PC-3 (cell line): Measurements from ENCODE around the gene CNOT6L. TPM values are rescaled to one million over a fixed set of nuclear protein-coding genes. Genes with fewer than 3 reads are reported as not detected.

Experiments
- ATAC-seq: fragments of 200-7000 bp; cut with Tn5 transposase; 2 replicates; pipeline ENCODE4 v1.9.1; 2020; ENCODE audit warnings: mild to moderate bottlenecking, moderate library complexity
- BruUV-seq: library from RNA; stranded (reverse); fragments of 400-500 nt; replicated peaks from 2 replicates; lab custom pipeline; 2021; lab: Mats Ljungman, UMichigan
- CTCF ChIA-PET: fragments of 300-600 bp; sonication (Branson Sonifier 250); formaldehyde crosslinking; loops from one replicate; lab custom pipeline; 2022; ENCODE audit warnings: antibody characterized with exemption; lab: Charles Lee
- POLR2A ChIA-PET: fragments of 300-600 bp; sonication (Branson Sonifier 250); formaldehyde crosslinking; loops from one replicate; lab custom pipeline; 2022; ENCODE audit warnings: antibody characterized with exemption; ENCODE audit not compliant: unreplicated experiment; lab: Charles Lee
- DNase-seq: peaks from one replicate; pipeline ENCODE4 v3.0.0-alpha.2; 2015
- H2AFZ ChIP-seq: fragments of 300-600 bp; sonication (generic); 2 replicates; pipeline ENCODE4 v1.6.0; 2016; ENCODE audit warnings: antibody characterized with exemption, low read length
- H3F3A ChIP-seq: fragments of 300-600 bp; sonication (generic); one replicate; pipeline ENCODE4 v1.6.0; 2017; ENCODE audit warnings: antibody characterized with exemption, low read length, control low read depth, mild to moderate bottlenecking; ENCODE audit not compliant: unreplicated experiment
- H3K27ac ChIP-seq: fragments of 300-600 bp; sonication (generic); 2 replicates; pipeline ENCODE4 v1.5.1; 2016; ENCODE audit warnings: mild to moderate bottlenecking, low read length
- H3K27me3 ChIP-seq: fragments of 300-600 bp; sonication (generic); 2 replicates; pipeline ENCODE4 v1.6.1; 2016; ENCODE audit warnings: low read length, mixed read lengths
- H3K36me3 ChIP-seq: fragments of 300-600 bp; sonication (generic); 2 replicates; pipeline ENCODE4 v1.6.1; 2016; ENCODE audit warnings: low read depth, mixed run types, low read length, mixed read lengths
- H3K4me1 ChIP-seq: fragments of 300-600 bp; sonication (generic); 2 replicates; pipeline ENCODE4 v1.5.1; 2016; ENCODE audit warnings: low read length; ENCODE audit not compliant: insufficient read depth
- H3K4me2 ChIP-seq: fragments of 300-600 bp; sonication (generic); 2 replicates; pipeline ENCODE4 v1.6.0; 2016; ENCODE audit warnings: low read length
- H3K4me3 ChIP-seq: fragments of 300-600 bp; sonication (generic); 2 replicates; pipeline ENCODE4 v1.5.1; 2016; ENCODE audit warnings: mild to moderate bottlenecking, low read length, mixed read lengths
- H3K79me2 ChIP-seq: fragments of 300-600 bp; sonication (generic); 2 replicates; pipeline ENCODE4 v1.6.1; 2017; ENCODE audit warnings: low read length, mixed read lengths
- H3K9ac ChIP-seq: fragments of 300-600 bp; sonication (generic); 2 replicates; pipeline ENCODE4 v1.6.0; 2016; ENCODE audit warnings: mild to moderate bottlenecking, low read length
- H3K9me2 ChIP-seq: fragments of 300-600 bp; sonication (generic); replicated peaks from 2 replicates; pipeline ENCODE4 v1.6.1; 2016; ENCODE audit warnings: mixed run types, low read length, mixed read lengths
- H3K9me3 ChIP-seq: fragments of 300-600 bp; sonication (generic); 2 replicates; pipeline ENCODE4 v1.6.1; 2016; ENCODE audit warnings: low read length, mixed read lengths
- H4K20me1 ChIP-seq: fragments of 300-600 bp; sonication (generic); 2 replicates; pipeline ENCODE4 v1.6.1; 2016; ENCODE audit warnings: low read length, mixed read lengths
- EZH2 ChIP-seq: fragments of 300-600 bp; sonication (generic); IDR thresholded peaks from one replicate; pipeline ENCODE4 v1.6.1; 2017; ENCODE audit warnings: antibody characterized with exemption, mild to moderate bottlenecking, low read length; ENCODE audit not compliant: unreplicated experiment
- EZH2phosphoT487 ChIP-seq: fragments of 300-600 bp; sonication (generic); IDR thresholded peaks from 2 replicates; pipeline ENCODE4 v1.6.1; 2018; ENCODE audit warnings: mild to moderate bottlenecking, antibody characterized with exemption, low read length, borderline replicate concordance
- intact Hi-C: fragments of 100-400 bp; cut with micrococcal nuclease; formaldehyde crosslinking; loops from 2 replicates; pipeline ENCODE4 v1.9.0; 2023
- total RNA-seq: library from RNA; depleted of rRNA; stranded (reverse); fragments of >200 nt; gene quantifications from 2 replicates; pipeline ENCODE4 v1.2.3, GENCODE V29; 2014
- TF ChIP-seq, protein P1 (sequence below): fragments of 300-600 bp; sonication (generic); conservative IDR thresholded peaks from 2 replicates; pipeline ENCODE4 v1.5.1; 2017; ENCODE audit warnings: antibody characterized with exemption, low read depth, mild to moderate bottlenecking, low read length

Gene CNOT6L
- total RNA-seq, 1 experiment from 2014 or later, result 2.6 TPM

DNA sequence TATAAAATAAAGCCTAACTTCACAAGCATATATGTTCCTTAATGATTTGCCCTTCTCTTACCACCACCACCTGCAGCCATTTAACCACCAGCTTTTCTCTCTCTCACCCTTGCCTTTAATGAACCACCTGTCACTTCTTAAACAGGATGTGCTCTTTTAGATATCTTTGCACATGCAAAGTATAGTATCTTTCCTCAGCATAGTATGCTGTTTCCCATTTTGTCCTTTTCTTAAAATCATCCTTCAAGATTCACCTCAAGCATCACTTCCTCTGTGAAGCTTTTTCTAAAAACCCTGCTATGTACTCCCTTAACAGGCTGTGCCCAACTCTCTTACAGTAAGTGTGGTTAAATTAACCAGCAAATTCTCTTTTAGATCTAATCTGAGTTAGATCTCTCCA is 8.2 kb upstream of the CNOT6L start:
- ChIA-PET CTCF (no interaction called here), POLR2A (no interaction called here)
- H3K4me1 ChIP-seq, result no peaks in the 10 kb centered on the region
- no peak for ATAC-seq
- H4K20me1 ChIP-seq, result no peaks in the 10 kb centered on the region
- no peak for DNase-seq
- BruUV-seq, result no TSS peak
- no peaks in the 10 kb centered on the region for H3K79me2 ChIP-seq
- H3K9me2 ChIP-seq, result no peaks in the 10 kb centered on the region
- H3K9ac ChIP-seq, result no peak overlapping the region
- no peaks in the 10 kb centered on the region for H3K36me3 ChIP-seq
- no peak overlapping the region for H3K4me3 ChIP-seq
- H3K9me3 ChIP-seq, result no peaks in the 10 kb centered on the region
- TF ChIP-seq EZH2 (no peak), EZH2phosphoT487 (no peak)
- TF ChIP-seq, protein P1, sequence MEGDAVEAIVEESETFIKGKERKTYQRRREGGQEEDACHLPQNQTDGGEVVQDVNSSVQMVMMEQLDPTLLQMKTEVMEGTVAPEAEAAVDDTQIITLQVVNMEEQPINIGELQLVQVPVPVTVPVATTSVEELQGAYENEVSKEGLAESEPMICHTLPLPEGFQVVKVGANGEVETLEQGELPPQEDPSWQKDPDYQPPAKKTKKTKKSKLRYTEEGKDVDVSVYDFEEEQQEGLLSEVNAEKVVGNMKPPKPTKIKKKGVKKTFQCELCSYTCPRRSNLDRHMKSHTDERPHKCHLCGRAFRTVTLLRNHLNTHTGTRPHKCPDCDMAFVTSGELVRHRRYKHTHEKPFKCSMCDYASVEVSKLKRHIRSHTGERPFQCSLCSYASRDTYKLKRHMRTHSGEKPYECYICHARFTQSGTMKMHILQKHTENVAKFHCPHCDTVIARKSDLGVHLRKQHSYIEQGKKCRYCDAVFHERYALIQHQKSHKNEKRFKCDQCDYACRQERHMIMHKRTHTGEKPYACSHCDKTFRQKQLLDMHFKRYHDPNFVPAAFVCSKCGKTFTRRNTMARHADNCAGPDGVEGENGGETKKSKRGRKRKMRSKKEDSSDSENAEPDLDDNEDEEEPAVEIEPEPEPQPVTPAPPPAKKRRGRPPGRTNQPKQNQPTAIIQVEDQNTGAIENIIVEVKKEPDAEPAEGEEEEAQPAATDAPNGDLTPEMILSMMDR, result no peak
- no peak overlapping the region for H3K27ac ChIP-seq
- intact Hi-C loops, result no loop called here
- no peaks in the 10 kb centered on the region for H3F3A ChIP-seq
- no peak overlapping the region for H2AFZ ChIP-seq
- no peak overlapping the region for H3K4me2 ChIP-seq
- H3K27me3 ChIP-seq, result no peaks in the 10 kb centered on the region

DNA sequence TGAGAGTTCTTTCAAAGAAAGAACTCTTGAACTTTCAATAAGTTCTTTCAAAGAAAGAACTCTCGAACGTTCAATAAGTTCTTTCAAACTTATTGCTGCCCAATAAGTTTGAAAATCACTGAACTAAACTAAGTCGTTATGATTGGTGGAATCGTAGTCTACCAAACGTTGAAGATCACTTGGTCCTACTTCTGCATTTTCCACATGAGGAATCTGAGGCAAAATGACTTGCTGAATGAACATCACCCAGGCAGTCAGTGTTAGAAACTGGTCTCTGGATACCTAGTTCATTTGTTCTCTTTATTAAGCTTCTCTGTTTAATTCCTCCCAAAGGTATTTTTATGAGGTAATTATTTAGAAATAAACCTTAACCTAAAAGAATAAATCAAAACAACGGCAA is 7.1 kb upstream of the CNOT6L start:
- no TSS peak for BruUV-seq
- POLR2A ChIA-PET, result no interaction called here

DNA sequence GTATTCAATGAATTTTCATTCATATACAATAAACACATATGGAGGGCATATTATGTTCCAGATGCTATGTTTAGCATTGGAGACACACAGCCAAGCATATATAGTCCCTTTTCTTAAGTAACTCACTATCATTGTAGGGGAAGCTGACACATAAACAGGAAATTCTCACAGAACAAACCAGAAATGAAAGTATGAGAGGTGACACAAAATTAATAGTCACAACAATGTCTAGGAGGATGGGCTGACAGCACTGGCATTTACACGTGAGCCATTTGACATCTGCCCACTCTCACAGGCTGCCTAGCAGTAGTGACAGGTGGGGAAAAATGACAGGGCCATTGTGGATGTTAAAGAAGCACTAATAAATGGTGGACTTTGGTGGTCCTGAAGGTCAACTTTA is 2.6 kb upstream of the CNOT6L start:
- BruUV-seq, result no TSS peak
- Histone ChIP-seq H3K27ac (no peak overlapping the region), H3K9me3 (no peaks in the 10 kb centered on the region), H3F3A (no peaks in the 10 kb centered on the region), H3K4me3 (no peak overlapping the region), H3K27me3 (no peaks in the 10 kb centered on the region), H3K9me2 (no peaks in the 10 kb centered on the region), H3K36me3 (no peaks in the 10 kb centered on the region), H3K9ac (no peak overlapping the region), H3K4me1 (peaks cover 12% of the 10 kb centered on the region), H3K4me2 (no peak overlapping the region), H2AFZ (no peak overlapping the region), H3K79me2 (peaks cover 18% of the 10 kb centered on the region), H4K20me1 (no peaks in the 10 kb centered on the region)
- no peak for DNase-seq
- ChIA-PET CTCF (no interaction called here), POLR2A (no interaction called here)
- no peak for ATAC-seq
- intact Hi-C loops, result no loop called here
- TF ChIP-seq EZH2phosphoT487, result no peak
- TF ChIP-seq EZH2, result no peak
- TF ChIP-seq, protein P1, result no peak

More for the DNA sequence above, 7.1 kb upstream of the CNOT6L start:
- Histone ChIP-seq H3K4me2 (no peak overlapping the region), H3K4me1 (no peaks in the 10 kb centered on the region; the same call in 1 of the 2 replicates), H3K9ac (no peak overlapping the region), H3K4me3 (no peak overlapping the region), H2AFZ (no peak overlapping the region), H3F3A (no peaks in the 10 kb centered on the region), H3K79me2 (no peaks in the 10 kb centered on the region), H3K9me2 (no peaks in the 10 kb centered on the region), H3K9me3 (no peaks in the 10 kb centered on the region), H3K36me3 (no peaks in the 10 kb centered on the region), H3K27me3 (no peaks in the 10 kb centered on the region), H4K20me1 (no peaks in the 10 kb centered on the region), H3K27ac (no peak overlapping the region)
- no peak for ATAC-seq
- no peak for DNase-seq
- intact Hi-C loops, result no loop called here
- TF ChIP-seq, protein P1, result no peak
- TF ChIP-seq EZH2phosphoT487 (no peak), EZH2 (no peak)
- CTCF ChIA-PET, result no interaction called here
